Psoas muscle (tissue), 8 donors: Measurements from ENCODE around the gene KCNAB1. TPM values are rescaled to one million over a fixed set of nuclear protein-coding genes. Genes with fewer than 3 reads are reported as not detected.

Source experiments
- ATAC-seq, 4 donors: fragments of 200-7000 bp; cut with Tn5 transposase; one replicate each; pipeline ENCODE4 v1.9.1; 2020; ENCODE audit warnings: moderate library complexity in 3 of 4, mild to moderate bottlenecking in 2 of 4
- DNase-seq, 2 donors: peaks; one replicate each; pipeline ENCODE4 v3.0.0-alpha.2; 2020
- H3K27ac ChIP-seq: fragments of 200-600 bp; one replicate; pipeline ENCODE4 v1.8.0; 2022
- H3K27me3 ChIP-seq, 3 donors: fragments of 200-600 bp in 1 of 3; one replicate each; pipeline versions ENCODE4 v1.6.1 to v1.8.0; 2013 to 2022; ENCODE audit warnings: low read length in 2 of 3, mild to moderate bottlenecking in 2 of 3, moderate library complexity in 1 of 3; ENCODE audit not compliant: insufficient read depth in 3 of 3
- H3K36me3 ChIP-seq, 2 donors: fragments of 200-600 bp in 1 of 2; one replicate each; pipeline versions ENCODE4 v1.6.1 to v1.8.0; 2013 to 2022; ENCODE audit warnings: low read depth in 1 of 2, mild to moderate bottlenecking in 1 of 2, moderate library complexity in 1 of 2; ENCODE audit not compliant: insufficient read depth in 1 of 2
- H3K4me1 ChIP-seq: fragments of 200-600 bp; one replicate; pipeline ENCODE4 v1.8.0; 2022
- H3K4me3 ChIP-seq: fragments of 200-600 bp; one replicate; pipeline ENCODE4 v1.8.0; 2022; ENCODE audit warnings: mild to moderate bottlenecking
- H3K9me3 ChIP-seq: fragments of 200-600 bp; one replicate; pipeline ENCODE4 v1.8.0; 2022
- WGBS, 3 donors: extraction: QIAGEN DNeasy Blood & Tissue Kit; methylation state at CpG; one replicate each; pipeline versions ENCODE4 v1.1.6 to v1.1.7; 2013; 5-methylcytosine and 5-hydroxymethylcytosine counted together
- intact Hi-C, 2 donors: fragments of 100-400 bp; cut with DNase I; formaldehyde crosslinking; loops; one replicate each; pipeline versions ENCODE4 v1.11.0 to v1.14.2; 2022
- polyA plus RNA-seq, 3 donors: library from polyadenylated mRNA; stranded (reverse); fragments of 200-250 nt; gene quantifications; one replicate each; pipeline ENCODE4 v1.2.3, GENCODE V29; 2013
- total RNA-seq, 4 donors: library from RNA; stranded (reverse); fragmentation: NEBNext Ultra II Directional in 2 of 4; extraction: Animal tissue kit (Norgen Biotek cat#: 25700) in 2 of 4; gene quantifications; one replicate each; pipeline versions ENCODE4 v1.2.1 to v1.2.4, GENCODE V29; 2021 to 2023
- TF ChIP-seq, protein P1 (sequence below): fragments of 200-600 bp; IDR thresholded peaks from one replicate; pipeline ENCODE4 v1.8.0; 2022; ENCODE audit warnings: antibody characterized with exemption
- donor health status: healthy with polysubstance abuse.
- donor health status: DM: no; HTN: no; CAD: no; lungs with moderate emphysema.
- donor health status: Bipolar disorder and iron deficiency.
- donor health status: healthy.
- donor health status: DM: yes; HTN: yes; CAD: no.
- donor health status: DM: no; HTN: no; CAD: no.
- donor health status: DM: no; HTN: no; CAD: no.
- donor health status: DM: yes; HTN: yes; CAD: no.

KCNAB1 gene
- total and polyA plus RNA-seq, 7 donors, result 0.66 to 3.1 (median 0.91) TPM

DNA sequence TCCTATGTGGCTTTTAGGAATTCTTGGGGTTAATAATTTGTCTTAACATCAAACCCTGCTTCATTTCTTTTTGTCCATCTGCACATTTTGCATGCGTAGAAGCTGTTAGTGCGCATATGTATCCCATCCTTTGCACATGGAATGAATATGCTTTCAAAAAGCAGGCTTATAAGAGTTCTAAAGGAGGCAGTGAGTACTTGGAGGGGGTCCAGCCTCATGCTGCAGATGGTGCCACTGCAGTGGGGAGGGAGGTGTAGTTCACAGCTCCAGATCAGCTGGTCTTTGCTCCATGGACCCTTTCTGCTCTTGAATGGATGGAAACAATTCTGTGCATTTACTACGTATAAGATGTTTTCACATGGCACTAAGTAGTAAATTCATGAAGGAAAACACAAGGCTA is 455.3 kb downstream of the KCNAB1 start:
- DNase-seq (no peak), ATAC-seq (no peak)
- H3K36me3 ChIP-seq, result no peaks in the 10 kb centered on the region
- intact Hi-C loops, result no loop called here
- no peaks in the 10 kb centered on the region for H3K4me1 ChIP-seq
- no peak overlapping the region for H3K27ac ChIP-seq
- TF ChIP-seq, protein P1, sequence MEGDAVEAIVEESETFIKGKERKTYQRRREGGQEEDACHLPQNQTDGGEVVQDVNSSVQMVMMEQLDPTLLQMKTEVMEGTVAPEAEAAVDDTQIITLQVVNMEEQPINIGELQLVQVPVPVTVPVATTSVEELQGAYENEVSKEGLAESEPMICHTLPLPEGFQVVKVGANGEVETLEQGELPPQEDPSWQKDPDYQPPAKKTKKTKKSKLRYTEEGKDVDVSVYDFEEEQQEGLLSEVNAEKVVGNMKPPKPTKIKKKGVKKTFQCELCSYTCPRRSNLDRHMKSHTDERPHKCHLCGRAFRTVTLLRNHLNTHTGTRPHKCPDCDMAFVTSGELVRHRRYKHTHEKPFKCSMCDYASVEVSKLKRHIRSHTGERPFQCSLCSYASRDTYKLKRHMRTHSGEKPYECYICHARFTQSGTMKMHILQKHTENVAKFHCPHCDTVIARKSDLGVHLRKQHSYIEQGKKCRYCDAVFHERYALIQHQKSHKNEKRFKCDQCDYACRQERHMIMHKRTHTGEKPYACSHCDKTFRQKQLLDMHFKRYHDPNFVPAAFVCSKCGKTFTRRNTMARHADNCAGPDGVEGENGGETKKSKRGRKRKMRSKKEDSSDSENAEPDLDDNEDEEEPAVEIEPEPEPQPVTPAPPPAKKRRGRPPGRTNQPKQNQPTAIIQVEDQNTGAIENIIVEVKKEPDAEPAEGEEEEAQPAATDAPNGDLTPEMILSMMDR, result no peak
- 68 to 83% (median 81%) methylated on average over 3 of the region's 3 CpGs for WGBS, 3 donors
- no peaks in the 10 kb centered on the region for H3K9me3 ChIP-seq
- H3K27me3 ChIP-seq, result no peaks in the 10 kb centered on the region
- no peak overlapping the region for H3K4me3 ChIP-seq

DNA sequence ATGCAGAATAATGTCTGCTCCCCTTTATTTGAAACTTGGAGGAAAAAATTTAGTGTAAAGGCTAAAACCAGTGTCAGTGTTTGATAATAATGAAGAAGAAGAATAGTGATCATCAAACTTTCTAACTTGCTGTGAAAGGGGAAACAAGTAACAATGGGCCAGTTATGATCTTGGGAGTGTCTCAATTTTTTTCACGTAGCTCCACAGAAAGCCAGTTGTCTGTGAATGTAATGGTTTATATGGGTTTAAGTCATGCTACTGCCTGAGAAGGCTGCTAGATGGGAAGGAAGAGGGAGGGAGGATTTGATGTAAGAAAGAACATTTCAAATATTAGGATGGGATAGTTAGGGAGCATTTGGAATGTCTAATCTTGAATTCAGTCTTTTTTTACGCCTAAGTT is 455.7 kb downstream of the KCNAB1 start:
- DNase-seq (no peak), ATAC-seq (no peak)
- Histone ChIP-seq H3K4me1 (no peaks in the 10 kb centered on the region), H3K27me3 (no peaks in the 10 kb centered on the region), H3K4me3 (no peak overlapping the region), H3K36me3 (no peaks in the 10 kb centered on the region), H3K27ac (no peak overlapping the region), H3K9me3 (no peaks in the 10 kb centered on the region)
- WGBS, 3 donors, result 68 to 73% (median 71%) methylated on average over 2 of the region's 2 CpGs
- TF ChIP-seq, protein P1, result no peak
- intact Hi-C loops, result no loop called here

DNA sequence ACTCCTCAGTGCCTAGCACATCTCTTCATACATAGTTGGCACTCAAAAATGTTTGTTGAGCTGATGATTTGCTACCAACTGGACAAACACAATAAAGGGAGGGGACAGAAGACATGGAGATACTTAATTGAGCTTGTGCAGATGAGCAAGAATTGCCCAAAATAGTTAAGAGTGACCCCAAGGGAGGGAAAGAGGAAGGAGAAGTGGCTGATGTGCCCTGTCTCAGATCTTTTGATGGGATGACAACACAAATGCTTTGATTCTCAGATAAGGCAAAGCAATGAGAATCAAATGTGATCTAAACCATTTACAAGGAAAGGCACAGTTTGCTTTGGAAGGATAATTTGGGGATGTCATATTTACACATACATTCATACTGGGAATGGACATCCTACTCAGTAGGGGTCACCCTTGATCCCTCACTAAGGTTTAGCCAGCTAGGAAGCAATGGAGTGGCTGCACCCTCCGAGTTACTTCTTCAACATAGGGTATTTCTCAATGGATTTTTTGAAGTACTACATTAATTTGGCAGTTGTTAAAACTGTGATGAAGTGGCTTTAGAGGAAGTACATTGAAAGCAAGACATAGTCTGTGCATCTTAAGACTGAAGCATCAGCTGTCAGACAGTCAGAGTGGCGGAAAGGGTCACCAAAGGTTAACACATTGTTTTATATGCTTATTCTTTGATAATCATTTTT is 456.4 kb downstream of the KCNAB1 start:
- peak in 2 of 4 donors; percentile 40 to 59 for ATAC-seq
- H3K27ac ChIP-seq, result no peak overlapping the region
- intact Hi-C loops, result no loop called here

DNA sequence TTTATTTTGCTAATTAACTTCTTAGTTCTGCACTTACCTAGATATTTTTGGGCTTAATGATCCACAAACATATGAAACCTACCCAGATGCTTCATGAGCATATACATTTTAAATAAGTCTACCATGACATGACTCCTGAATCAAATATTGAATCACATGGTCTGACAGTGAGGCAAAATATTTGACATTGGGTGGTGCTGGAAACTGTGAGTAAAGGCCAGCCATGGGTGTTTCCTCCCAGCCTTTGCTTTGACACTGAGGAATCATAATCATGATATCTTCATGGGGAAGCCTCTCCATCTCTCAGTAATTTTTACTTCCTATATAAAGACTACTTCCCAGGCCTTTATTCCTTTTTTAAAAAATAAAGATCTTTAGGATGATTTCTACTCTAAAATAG is 457.4 kb downstream of the KCNAB1 start:
- DNase-seq (no peak), ATAC-seq (no peak)
- H3K27ac ChIP-seq, result no peak overlapping the region
- H3K9me3 ChIP-seq, result no peaks in the 10 kb centered on the region
- H3K4me1 ChIP-seq, result no peaks in the 10 kb centered on the region
- H3K4me3 ChIP-seq, result no peak overlapping the region
- intact Hi-C loops, result no loop called here
- TF ChIP-seq, protein P1, result no peak
- H3K27me3 ChIP-seq, result no peaks in the 10 kb centered on the region
- H3K36me3 ChIP-seq, result no peaks in the 10 kb centered on the region

More for the DNA sequence above, 456.4 kb downstream of the KCNAB1 start:
- Histone ChIP-seq H3K4me3 (no peak overlapping the region), H3K9me3 (no peaks in the 10 kb centered on the region), H3K36me3 (no peaks in the 10 kb centered on the region), H3K27me3 (no peaks in the 10 kb centered on the region), H3K4me1 (no peaks in the 10 kb centered on the region)
- 63 to 79% (median 65%) methylated on average over 2 of the region's 2 CpGs for WGBS, 3 donors
- TF ChIP-seq, protein P1, result peak; percentile 19
- no peak for DNase-seq

DNA sequence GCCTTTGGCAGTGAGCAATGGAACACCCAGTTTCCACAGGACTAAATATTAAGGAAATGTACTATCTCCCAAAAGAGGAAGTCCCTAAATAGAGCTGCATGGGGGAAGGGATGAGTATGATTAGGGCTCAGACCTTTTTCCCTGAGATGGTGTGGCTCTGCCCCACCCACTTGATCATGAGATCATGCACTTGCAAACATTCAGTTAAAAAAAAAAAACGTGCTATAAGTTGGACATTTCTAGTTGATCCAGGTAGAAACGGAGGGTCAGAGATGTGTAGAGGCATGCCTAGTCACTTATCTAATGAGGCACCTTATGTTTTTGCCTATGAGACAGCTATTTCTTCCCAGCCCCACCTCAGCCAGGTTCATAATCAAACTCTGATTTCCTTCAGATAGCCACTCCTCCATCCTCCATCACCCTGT is 459.1 kb downstream of the KCNAB1 start:
- WGBS, 3 donors, result 58 to 73% (median 65%) methylated on average over 2 of the region's 2 CpGs
- Histone ChIP-seq H3K27ac (no peak overlapping the region), H3K9me3 (no peaks in the 10 kb centered on the region), H3K36me3 (no peaks in the 10 kb centered on the region), H3K27me3 (no peaks in the 10 kb centered on the region), H3K4me3 (no peak overlapping the region), H3K4me1 (no peaks in the 10 kb centered on the region)
- TF ChIP-seq, protein P1, result no peak
- DNase-seq (no peak), ATAC-seq (no peak)
- intact Hi-C loops, result no loop called here
